H9 (cell line): Measurements from ENCODE around the gene ANK3. TPM values are rescaled to one million over a fixed set of nuclear protein-coding genes. Genes with fewer than 3 reads are reported as not detected.

Source experiments
- DNase-seq: peaks from one replicate; pipeline ENCODE4 v3.0.0-alpha.2; 2017
- H2AFZ ChIP-seq: one replicate; pipeline ENCODE4 v1.6.1; 2013; ENCODE audit warnings: mild to moderate bottlenecking, low read length, control low read depth, moderate library complexity
- H2AK5ac ChIP-seq: 2 replicates; pipeline ENCODE4 v1.6.1; 2013; ENCODE audit warnings: low read length, control low read depth, mixed read lengths; ENCODE audit not compliant: insufficient read length
- H2BK120ac ChIP-seq: one replicate; pipeline ENCODE4 v1.6.1; 2013; ENCODE audit warnings: low read depth, mild to moderate bottlenecking, low read length, control low read depth, inconsistent platforms; ENCODE audit not compliant: poor library complexity, severe bottlenecking
- H2BK12ac ChIP-seq: 2 replicates; pipeline ENCODE4 v1.6.1; 2013; ENCODE audit warnings: low read length, control low read depth, mixed read lengths, low read depth; ENCODE audit not compliant: insufficient read length
- H2BK15ac ChIP-seq: 2 replicates; pipeline ENCODE4 v1.6.1; 2013; ENCODE audit warnings: low read depth, low read length, control low read depth
- H2BK20ac ChIP-seq: one replicate; pipeline ENCODE4 v1.6.1; 2013; ENCODE audit warnings: low read depth, mild to moderate bottlenecking, low read length, control low read depth, inconsistent platforms; ENCODE audit not compliant: poor library complexity, severe bottlenecking
- H2BK5ac ChIP-seq: 2 replicates; pipeline ENCODE4 v1.6.1; 2013; ENCODE audit warnings: low read length, control low read depth, mixed read lengths; ENCODE audit not compliant: insufficient read length
- H3K14ac ChIP-seq: 2 replicates; pipeline ENCODE4 v1.6.1; 2013; ENCODE audit warnings: low read length, control low read depth; ENCODE audit not compliant: insufficient read depth
- H3K18ac ChIP-seq: 2 replicates; pipeline ENCODE4 v1.6.1; 2013; ENCODE audit warnings: low read depth, mild to moderate bottlenecking, mixed read lengths, low read length, control low read depth; ENCODE audit not compliant: insufficient read length
- H3K23ac ChIP-seq: 2 replicates; pipeline ENCODE4 v1.6.1; 2013; ENCODE audit warnings: low read length, control low read depth, mixed read lengths, low read depth; ENCODE audit not compliant: insufficient read length
- H3K23me2 ChIP-seq: 2 replicates; pipeline ENCODE4 v1.6.1; 2013; ENCODE audit warnings: low read depth, mild to moderate bottlenecking, mixed read lengths, low read length, control low read depth; ENCODE audit not compliant: insufficient read length, poor library complexity, severe bottlenecking
- H3K27ac ChIP-seq: 2 replicates; pipeline ENCODE4 v1.5.1; 2013; ENCODE audit warnings: low read length, control low read depth, mixed read lengths, low read depth; ENCODE audit not compliant: insufficient read length
- H3K27me3 ChIP-seq: 2 replicates; pipeline ENCODE4 v1.6.1; 2013; ENCODE audit warnings: low read length, control low read depth, inconsistent platforms; ENCODE audit not compliant: insufficient read depth
- H3K4ac ChIP-seq: 2 replicates; pipeline ENCODE4 v1.6.1; 2013; ENCODE audit warnings: low read depth, mild to moderate bottlenecking, control low read depth, inconsistent platforms, low read length, moderate library complexity
- H3K4me1 ChIP-seq: 2 replicates; pipeline ENCODE4 v1.6.1; 2013; ENCODE audit warnings: low read length, control low read depth, inconsistent platforms; ENCODE audit not compliant: insufficient read depth
- H3K4me2 ChIP-seq: 2 replicates; pipeline ENCODE4 v1.6.1; 2013; ENCODE audit warnings: low read length, control low read depth, mixed read lengths; ENCODE audit not compliant: insufficient read length, insufficient read depth
- H3K56ac ChIP-seq: 2 replicates; pipeline ENCODE4 v1.6.1; 2013; ENCODE audit warnings: low read depth, mild to moderate bottlenecking, mixed read lengths, low read length, control low read depth; ENCODE audit not compliant: insufficient read length
- H3K79me1 ChIP-seq: 2 replicates; pipeline ENCODE4 v1.6.1; 2013; ENCODE audit warnings: low read depth, mild to moderate bottlenecking, moderate library complexity, low read length, control low read depth, inconsistent platforms; ENCODE audit not compliant: insufficient read depth, poor library complexity, severe bottlenecking
- H3K79me2 ChIP-seq: 2 replicates; pipeline ENCODE4 v1.6.1; 2013; ENCODE audit warnings: low read length, control low read depth, inconsistent platforms; ENCODE audit not compliant: insufficient read depth
- H3K9ac ChIP-seq: 2 replicates; pipeline ENCODE4 v1.6.1; 2013; ENCODE audit warnings: low read length, control low read depth, mixed read lengths; ENCODE audit not compliant: insufficient read length; ENCODE audit errors: extremely low read depth
- H3K9me3 ChIP-seq: one replicate; pipeline ENCODE4 v1.6.1; 2013; ENCODE audit warnings: low read depth, low read length, inconsistent platforms; ENCODE audit not compliant: control insufficient read depth
- H3T11ph ChIP-seq: one replicate; pipeline ENCODE4 v1.6.1; 2013; ENCODE audit warnings: mild to moderate bottlenecking, low read length, control low read depth, inconsistent platforms
- H4K20me1 ChIP-seq: one replicate; pipeline ENCODE4 v1.6.1; 2013; ENCODE audit not compliant: control insufficient read depth, insufficient read length, insufficient read depth
- H4K5ac ChIP-seq: 2 replicates; pipeline ENCODE4 v1.6.1; 2013; ENCODE audit warnings: low read depth, mild to moderate bottlenecking, mixed read lengths, low read length, control low read depth; ENCODE audit not compliant: insufficient read length
- H4K8ac ChIP-seq: replicated peaks from 2 replicates; pipeline ENCODE4 v1.6.1; 2013; ENCODE audit warnings: low read length, control low read depth, mixed read lengths, low read depth; ENCODE audit not compliant: insufficient read length
- H4K91ac ChIP-seq: 2 replicates; pipeline ENCODE4 v1.6.1; 2013; ENCODE audit warnings: low read depth, mild to moderate bottlenecking, moderate library complexity, mixed read lengths, low read length, control low read depth; ENCODE audit not compliant: insufficient read length
- H3K27ac Mint-ChIP-seq, 3 experiments: 2 replicates in 2 of 3; 3 replicates in 1 of 3; pipeline ENCODE4 v1.8.0; 2020 to 2021; ENCODE audit warnings: mixed read lengths in 3 of 3, mild to moderate bottlenecking in 1 of 3, moderate library complexity in 1 of 3
- H3K27me3 Mint-ChIP-seq: 2 replicates; pipeline ENCODE4 v1.8.0; 2021; ENCODE audit warnings: low read depth, mild to moderate bottlenecking, moderate library complexity, mixed read lengths
- H3K36me3 Mint-ChIP-seq, 3 experiments: 2 replicates in 2 of 3; 3 replicates in 1 of 3; pipeline ENCODE4 v1.8.0; 2020 to 2021; ENCODE audit warnings: low read depth in 3 of 3, mixed read lengths in 3 of 3; ENCODE audit not compliant: insufficient read depth in 1 of 3
- H3K4me1 Mint-ChIP-seq, 2 experiments: 2 replicates each; pipeline ENCODE4 v1.8.0; 2020; ENCODE audit warnings: mixed read lengths in 2 of 2
- H3K4me3 Mint-ChIP-seq, 2 experiments: 2 replicates in 1 of 2; 3 replicates in 1 of 2; pipeline ENCODE4 v1.8.0; 2020 to 2021; ENCODE audit warnings: mild to moderate bottlenecking in 2 of 2, mixed read lengths in 2 of 2, moderate library complexity in 1 of 2
- H3K9me3 Mint-ChIP-seq, 2 experiments: 2 replicates in 1 of 2; 3 replicates in 1 of 2; pipeline ENCODE4 v1.8.0; 2020; ENCODE audit warnings: mild to moderate bottlenecking in 2 of 2, mixed read lengths in 2 of 2, moderate library complexity in 1 of 2
- WGBS: extraction: QIAGEN DNeasy Blood & Tissue Kit; methylation state at CpG from one replicate; pipeline ENCODE4 v1.1.7; 2013; ENCODE audit warnings: missing lambda C conversion rate, low lambda C conversion rate, mixed read lengths; ENCODE audit not compliant: insufficient read length; ENCODE audit errors: extremely low coverage; 5-methylcytosine and 5-hydroxymethylcytosine counted together
- total RNA-seq: library from RNA; stranded (reverse); gene quantifications from 2 replicates; pipeline ENCODE4 v1.2.1, GENCODE V29; 2021
- TF ChIP-seq, protein P1 (sequence below): fragments of 200-600 bp; sonication (generic); conservative IDR thresholded peaks from 3 replicates; pipeline ENCODE4 v1.8.0; 2021; ENCODE audit warnings: antibody characterized with exemption, mild to moderate bottlenecking

The ANK3 gene
- total RNA-seq, 1 experiment from 2014 or later = 59.6 TPM

DNA sequence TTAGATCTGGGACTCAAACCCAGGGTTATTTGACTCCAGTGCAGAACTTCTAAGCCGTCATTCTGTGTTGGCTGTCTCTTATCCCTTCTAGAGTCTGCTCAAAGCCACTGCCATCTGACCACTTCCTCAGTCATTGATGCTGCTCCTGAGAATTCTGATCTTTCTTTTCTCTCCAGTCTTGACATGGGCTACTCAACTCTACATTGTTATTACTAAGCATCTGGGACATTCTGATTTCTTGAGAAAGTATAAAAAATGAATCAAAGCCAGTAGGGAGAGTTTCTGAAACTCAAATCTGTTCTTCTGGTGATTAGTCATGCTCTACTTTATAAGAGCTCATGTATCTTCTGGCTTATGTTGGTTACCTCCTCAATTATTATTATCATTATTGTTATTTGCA, 48.7 kb downstream of the ANK3 start:
- Histone ChIP-seq H2AK5ac (no peak overlapping the region), H2BK5ac (no peak overlapping the region), H2BK120ac (no peak overlapping the region), H3T11ph (no peak overlapping the region), H2BK15ac (no peak overlapping the region), H4K8ac (no peak overlapping the region), H3K27ac (no peak overlapping the region), H3K23me2 (no peaks in the 10 kb centered on the region), H3K4me2 (no peak overlapping the region), H4K5ac (no peak overlapping the region), H2BK12ac (no peak overlapping the region), H3K4me1 (peaks cover 2% of the 10 kb centered on the region; the same call in 1 of the 2 replicates), H3K79me2 (no peaks in the 10 kb centered on the region), H3K14ac (no peak overlapping the region), H4K20me1 (no peaks in the 10 kb centered on the region), H2AFZ (no peak overlapping the region), H3K9me3 (no peaks in the 10 kb centered on the region), H3K27me3 (no peaks in the 10 kb centered on the region), H3K79me1 (no peaks in the 10 kb centered on the region), H3K23ac (no peak overlapping the region), H3K18ac (no peak overlapping the region), H4K91ac (no peak overlapping the region), H3K4ac (no peak overlapping the region), H3K56ac (no peak overlapping the region), H3K9ac (no peak overlapping the region), H2BK20ac (no peak overlapping the region)
- no peak overlapping the region for H3K27ac Mint-ChIP-seq
- TF ChIP-seq, protein P1, sequence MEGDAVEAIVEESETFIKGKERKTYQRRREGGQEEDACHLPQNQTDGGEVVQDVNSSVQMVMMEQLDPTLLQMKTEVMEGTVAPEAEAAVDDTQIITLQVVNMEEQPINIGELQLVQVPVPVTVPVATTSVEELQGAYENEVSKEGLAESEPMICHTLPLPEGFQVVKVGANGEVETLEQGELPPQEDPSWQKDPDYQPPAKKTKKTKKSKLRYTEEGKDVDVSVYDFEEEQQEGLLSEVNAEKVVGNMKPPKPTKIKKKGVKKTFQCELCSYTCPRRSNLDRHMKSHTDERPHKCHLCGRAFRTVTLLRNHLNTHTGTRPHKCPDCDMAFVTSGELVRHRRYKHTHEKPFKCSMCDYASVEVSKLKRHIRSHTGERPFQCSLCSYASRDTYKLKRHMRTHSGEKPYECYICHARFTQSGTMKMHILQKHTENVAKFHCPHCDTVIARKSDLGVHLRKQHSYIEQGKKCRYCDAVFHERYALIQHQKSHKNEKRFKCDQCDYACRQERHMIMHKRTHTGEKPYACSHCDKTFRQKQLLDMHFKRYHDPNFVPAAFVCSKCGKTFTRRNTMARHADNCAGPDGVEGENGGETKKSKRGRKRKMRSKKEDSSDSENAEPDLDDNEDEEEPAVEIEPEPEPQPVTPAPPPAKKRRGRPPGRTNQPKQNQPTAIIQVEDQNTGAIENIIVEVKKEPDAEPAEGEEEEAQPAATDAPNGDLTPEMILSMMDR = no peak
- DNase-seq = no peak
- WGBS = no CpG with 5 or more reads among the region's 1 CpG
- no peaks in the 10 kb centered on the region for H3K36me3 Mint-ChIP-seq
- H3K4me3 Mint-ChIP-seq = no peak overlapping the region
- peaks cover 41 to 49% of the 10 kb centered on the region in 2 experiments for H3K4me1 Mint-ChIP-seq
- no peaks in the 10 kb centered on the region for H3K27me3 Mint-ChIP-seq
- H3K9me3 Mint-ChIP-seq = no peaks in the 10 kb centered on the region
